ENCODE results near the gene PARP14.
A peak's percentile ranks its signal among the peaks of the same experiment; 100 is the strongest.
"Not testable (repeated sequence)": the region's sequence is repeated elsewhere in the genome, so short reads cannot be mapped to it uniquely, and the experiment has no call there.

The PARP14 gene

DNA sequence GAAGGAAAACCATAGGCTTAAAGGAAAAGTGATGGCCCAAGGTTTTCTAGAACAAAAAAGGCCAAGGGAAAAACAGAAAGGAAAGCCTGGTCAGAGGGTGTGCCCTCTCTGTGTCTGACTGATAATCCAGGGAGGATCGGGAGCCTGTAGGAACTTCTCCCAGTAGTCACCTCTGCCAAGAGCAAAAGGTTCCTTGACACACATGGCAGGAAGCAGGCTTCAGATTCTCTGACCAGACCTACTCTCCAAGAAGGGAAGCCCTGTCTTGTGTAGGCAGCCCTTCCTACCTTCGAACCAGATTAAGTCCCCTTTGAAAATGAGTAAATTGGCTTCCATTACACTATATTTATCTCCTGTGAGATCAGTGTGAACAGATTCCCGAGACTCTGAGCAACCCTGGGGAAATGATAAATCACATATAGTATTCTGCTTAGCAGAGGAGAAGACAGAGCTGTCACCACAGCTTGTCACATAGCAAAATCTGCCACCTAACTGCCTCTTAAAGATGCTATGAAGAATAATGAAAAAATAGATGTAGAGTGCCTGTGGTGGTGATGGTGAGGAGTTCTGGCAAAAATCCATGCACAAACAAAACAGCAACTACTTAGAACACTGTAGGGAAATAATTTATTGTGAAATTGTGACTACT lies 38.8 kb downstream of the PARP14 start:
- no peak for DNase-seq (ENCODE audit: low read depth)

GRCh38 chr3:122725106-122725505 lies 44.5 kb downstream of the PARP14 start:
- no peak for DNase-seq (ENCODE audit: low read depth)

DNA sequence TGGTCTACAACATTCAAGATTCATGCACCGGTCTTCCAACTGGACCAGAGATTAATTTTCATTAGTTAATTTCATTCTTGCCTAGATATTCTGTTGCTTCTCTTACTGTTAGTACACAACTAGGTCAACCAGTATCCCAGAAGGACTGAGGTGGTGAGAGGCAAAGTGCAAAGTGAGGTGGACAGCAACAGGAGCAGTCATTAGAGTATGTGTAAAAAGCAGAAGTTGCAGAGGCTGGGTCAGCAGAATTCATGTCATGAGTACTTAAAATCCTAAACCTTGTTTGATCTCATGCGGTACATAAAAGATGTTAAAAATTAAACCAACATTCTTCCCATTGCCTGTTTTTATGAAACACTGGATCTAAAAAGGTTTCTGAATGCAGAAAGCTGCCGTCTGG lies 46.7 kb downstream of the PARP14 start:
- no peak for DNase-seq (ENCODE audit: low read depth)

- DNase-seq (ENCODE audit: low read depth): no peak
Observed at GRCh38 chr3:122727766-122728165, 47.1 kb downstream of the PARP14 start.

DNA sequence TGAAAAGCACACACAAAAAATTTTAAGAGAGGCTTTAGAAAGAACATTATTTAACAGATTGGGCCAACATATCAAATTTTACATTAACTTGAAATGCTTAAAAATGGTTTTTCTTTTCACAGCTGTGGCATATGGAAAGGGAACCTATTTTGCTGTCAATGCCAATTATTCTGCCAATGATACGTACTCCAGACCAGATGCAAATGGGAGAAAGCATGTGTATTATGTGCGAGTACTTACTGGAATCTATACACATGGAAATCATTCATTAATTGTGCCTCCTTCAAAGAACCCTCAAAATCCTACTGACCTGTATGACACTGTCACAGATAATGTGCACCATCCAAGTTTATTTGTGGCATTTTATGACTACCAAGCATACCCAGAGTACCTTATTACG lies 47.5 kb downstream of the PARP14 start:
- DNase-seq (ENCODE audit: low read depth): no peak

DNA sequence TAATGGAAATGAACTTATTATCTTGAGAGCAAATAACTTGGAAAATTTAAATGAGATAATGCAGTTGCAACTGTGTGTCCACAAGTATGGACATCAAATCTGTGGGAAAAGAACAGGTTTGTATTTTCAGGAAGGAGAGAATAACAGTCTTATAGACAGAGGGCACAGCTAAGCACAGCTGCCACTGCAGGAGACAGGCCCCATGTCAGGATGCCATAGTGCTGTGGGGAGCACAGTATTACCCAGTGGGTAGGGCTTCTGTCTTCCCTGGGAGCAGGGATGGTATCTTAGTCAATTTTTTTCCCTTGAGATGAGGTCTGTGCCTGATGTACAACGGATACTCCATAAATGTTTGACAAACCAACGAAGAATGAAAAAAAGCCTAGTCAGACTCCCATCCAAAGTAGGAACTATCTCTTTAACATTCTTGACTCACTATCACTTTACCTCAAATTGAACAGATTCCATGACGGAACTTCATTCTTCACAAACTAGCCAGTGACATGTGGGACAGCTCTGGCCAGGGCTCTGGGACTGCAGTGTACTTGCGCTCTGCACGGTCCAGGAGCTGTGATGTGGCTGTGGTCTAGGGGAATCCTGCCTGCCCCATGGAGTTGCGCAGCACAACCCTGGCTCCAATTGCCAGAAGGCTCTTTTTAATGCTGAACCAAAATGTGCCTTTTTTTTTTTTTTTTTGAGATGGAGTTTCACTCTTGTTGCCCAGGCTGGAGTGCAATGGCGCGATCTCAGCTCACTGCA lies 48.3 kb downstream of the PARP14 start:
- DNase-seq (ENCODE audit: low read depth): no peak

DNA sequence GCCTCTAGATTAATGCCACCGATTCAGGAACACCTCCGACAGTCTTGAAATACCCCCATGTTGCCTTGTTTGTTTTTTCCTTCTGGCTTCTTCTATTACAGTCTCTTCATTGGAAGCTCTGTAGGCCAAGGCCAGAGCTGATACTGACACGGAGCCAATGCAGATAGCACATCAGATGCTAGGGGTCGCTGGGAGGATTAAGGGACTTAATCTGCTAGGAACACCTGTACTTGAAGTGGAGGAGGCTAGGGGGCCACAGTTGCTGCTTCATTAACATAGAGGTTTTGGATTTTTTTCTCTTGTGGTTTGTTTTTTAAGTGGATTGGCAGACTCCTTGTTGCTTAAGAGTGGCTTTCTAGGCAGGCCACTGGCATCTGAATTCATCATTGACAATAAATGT lies 49.6 kb downstream of the PARP14 start:
- DNase-seq (ENCODE audit: low read depth): no peak

DNA sequence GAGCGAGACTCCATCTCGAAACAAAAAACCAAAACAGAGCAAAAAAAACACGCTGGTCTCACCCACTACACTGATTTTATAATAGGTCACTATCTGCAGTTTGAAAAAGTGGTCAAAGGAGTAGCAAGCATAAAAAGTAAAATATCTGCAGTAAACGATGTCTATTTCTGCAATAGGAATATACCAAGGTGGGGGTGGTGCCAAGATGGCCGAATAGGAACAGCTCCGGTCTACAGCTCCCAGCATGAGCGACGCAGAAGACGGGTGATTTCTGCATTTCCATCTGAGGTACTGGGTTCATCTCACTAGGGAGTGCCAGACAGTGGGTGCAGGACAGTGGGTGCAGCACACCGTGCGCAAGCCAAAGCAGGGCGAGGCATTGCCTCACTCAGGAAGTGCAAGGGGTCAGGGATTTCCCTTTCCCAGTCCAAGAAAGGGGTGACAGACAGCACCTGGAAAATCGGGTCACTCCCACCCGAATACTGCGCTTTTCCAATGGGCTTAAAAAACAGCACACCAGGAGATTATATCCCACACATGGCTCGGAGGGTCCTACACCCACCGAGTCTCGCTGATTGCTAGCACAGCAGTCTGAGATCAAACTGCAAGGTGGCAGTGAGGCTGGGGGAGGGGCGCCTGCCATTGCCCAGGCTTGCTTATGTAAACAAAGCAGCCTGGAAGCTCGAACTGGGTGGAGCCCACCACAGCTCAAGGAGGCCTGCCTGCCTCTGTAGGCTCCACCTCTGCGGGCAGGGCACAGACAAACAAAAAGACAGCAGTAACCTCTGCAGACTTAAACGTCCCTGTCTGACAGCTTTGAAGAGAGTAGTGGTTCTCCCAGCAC lies 52.3 kb downstream of the PARP14 start:
- DNase-seq (ENCODE audit: low read depth): not testable (repeated sequence)

DNA sequence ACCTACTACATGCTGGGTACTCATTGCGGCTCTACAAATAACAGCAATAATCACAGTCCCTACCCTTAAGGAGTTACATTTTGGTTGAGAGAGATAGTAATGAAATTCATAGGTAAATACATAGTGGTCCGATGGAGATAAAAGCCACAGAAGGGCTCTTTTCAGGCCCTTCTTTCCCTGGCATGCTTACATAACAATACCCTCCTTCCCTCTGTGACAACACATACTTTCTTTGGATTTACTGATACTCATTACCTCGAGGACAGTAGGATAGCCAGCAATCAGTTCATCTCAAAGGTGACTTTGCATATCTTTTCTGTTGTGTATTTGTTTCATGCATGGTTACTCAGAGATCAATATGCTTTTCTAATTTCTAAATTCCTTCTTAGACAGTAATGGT lies 58.5 kb downstream of the PARP14 start:
- DNase-seq (ENCODE audit: low read depth): no peak

- DNase-seq (ENCODE audit: low read depth): no peak
Observed at GRCh38 chr3:122742234-122742633, 61.6 kb downstream of the PARP14 start.

DNA sequence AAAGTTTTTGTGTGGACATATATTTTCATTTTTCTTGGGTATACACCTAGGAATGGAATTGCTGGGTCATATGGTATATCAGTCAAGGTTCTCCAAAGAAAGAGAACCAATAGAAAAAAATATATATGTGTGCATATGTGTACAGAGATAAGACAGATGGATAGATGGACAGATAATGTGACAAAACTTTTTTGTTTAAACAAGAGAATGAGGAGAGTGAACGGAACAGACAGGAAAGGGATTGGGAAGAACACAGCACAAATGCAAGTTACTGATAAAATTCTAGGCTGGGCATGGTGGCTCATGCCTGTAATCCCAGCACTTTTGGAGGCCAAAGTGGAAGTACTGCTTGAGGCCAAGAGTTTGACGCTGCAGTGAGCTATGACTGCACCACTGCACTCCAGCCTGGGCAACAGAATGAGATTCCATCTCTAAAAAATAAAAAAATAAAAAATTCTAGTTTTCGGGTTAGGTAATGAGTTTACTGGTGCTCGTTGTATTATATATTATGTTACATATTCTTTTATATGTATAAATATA lies 63.0 kb downstream of the PARP14 start:
- DNase-seq (ENCODE audit: low read depth): no peak

DNA sequence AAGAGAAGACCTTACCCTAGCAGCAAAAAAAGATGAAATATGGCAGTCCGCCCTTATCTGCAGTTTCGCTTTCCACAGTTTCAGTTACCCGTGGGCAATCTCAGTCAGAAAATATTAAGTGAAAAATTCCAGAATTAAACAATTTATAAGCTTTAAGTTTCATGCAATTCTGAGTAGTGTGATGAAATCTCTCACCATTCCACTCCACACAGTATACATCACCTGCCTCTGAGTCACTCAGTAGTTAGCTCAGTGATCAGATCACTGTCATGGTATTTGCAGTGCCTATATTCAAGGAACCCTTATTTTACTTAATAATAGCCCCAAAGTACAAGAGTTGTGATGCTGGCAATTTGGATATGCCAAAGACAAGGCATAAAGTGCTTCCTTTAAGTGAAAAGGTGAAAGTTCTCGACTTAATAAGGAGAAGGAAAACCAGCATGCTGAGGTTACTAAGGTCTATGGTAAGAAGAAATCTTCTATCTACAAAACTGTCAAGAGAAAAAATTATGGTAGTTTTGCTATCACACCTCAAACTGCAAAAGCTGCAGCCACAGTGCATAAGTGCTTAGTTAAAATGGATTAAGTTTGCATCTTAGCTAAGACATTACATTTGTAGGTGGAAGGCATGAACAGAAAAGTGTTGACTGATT lies 64.9 kb downstream of the PARP14 start:
- DNase-seq (ENCODE audit: low read depth): no peak

- not testable (repeated sequence) for DNase-seq (ENCODE audit: low read depth)
Observed at GRCh38 chr3:122747295-122747694, 66.7 kb downstream of the PARP14 start.

DNA sequence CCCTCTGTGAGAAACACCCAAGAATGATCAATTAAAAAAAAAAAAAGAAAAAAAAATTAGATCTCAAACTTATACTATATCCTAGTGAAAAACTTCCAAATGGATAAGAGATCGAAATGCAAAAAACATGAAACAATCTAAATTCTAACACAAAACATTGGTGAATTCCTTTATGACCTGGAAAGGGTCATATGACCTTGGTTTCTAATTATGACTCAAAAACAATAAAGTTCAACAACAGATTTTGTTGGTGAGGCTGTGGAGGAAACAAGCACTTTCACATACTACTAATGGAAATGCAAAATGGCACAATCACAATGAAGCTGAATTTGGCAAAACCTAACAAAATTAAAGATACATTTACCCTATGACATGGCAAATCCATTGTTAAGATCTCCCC lies 67.7 kb downstream of the PARP14 start:
- no peak for DNase-seq (ENCODE audit: low read depth)

- DNase-seq (ENCODE audit: low read depth): no peak
Observed at GRCh38 chr3:122754929-122755328, 74.3 kb downstream of the PARP14 start.

- DNase-seq (ENCODE audit: low read depth): no peak
Observed at GRCh38 chr3:122755491-122755890, 74.9 kb downstream of the PARP14 start.

GRCh38 chr3:122758877-122759560 lies 78.4 kb downstream of the PARP14 start:
- peak; percentile 47 for DNase-seq (ENCODE audit: low read depth)

GRCh38 chr3:122760453-122761271 lies 80.0 kb downstream of the PARP14 start:
- no peak for DNase-seq (ENCODE audit: low read depth)

DNA sequence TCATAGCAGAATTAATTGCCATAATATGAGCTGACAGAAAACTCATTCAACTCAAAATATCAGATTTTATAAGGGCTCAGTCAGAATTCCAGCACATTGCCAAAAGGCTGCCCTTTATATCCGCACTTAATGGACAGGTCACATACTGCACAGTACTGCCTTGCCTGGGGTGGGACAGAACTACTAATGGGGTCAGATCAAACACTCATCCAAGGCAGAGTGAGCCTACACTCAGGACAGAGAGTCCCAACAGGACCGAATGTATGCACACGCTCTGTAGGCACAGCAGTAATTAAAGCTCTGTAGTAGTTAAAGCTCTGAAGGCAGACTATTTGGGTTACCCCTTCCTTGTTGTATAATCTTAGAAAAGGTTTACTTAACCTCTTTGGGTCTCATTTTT lies 85.8 kb downstream of the PARP14 start:
- DNase-seq (ENCODE audit: low read depth): no peak

GRCh38 chr3:122767540-122768372 lies 87.1 kb downstream of the PARP14 start:
- DNase-seq (ENCODE audit: low read depth): no peak

Measured in GM04503 (cell line).